H1 (cell line): ENCODE data around the gene DPEP1. TPM values are rescaled to one million over a fixed set of nuclear protein-coding genes. Genes with fewer than 3 reads are reported as not detected.

Source experiments
- CTCF ChIA-PET: fragments of 300-600 bp; sonication (Branson Sonifier 250); formaldehyde crosslinking; loops from one replicate; lab custom pipeline; 2021; ENCODE audit not compliant: partially characterized antibody; lab: Charles Lee
- POLR2A ChIA-PET: fragments of 300-600 bp; sonication (Branson Sonifier 250); formaldehyde crosslinking; loops from one replicate; lab custom pipeline; 2021; ENCODE audit warnings: inconsistent platforms; ENCODE audit not compliant: partially characterized antibody; lab: Charles Lee
- DNase-seq, 2 experiments: peaks; one replicate each; pipeline versions ENCODE4 v3.0.0 to v3.0.0-alpha.2; 2010 to 2022; ENCODE audit warnings: low spot score in 2 of 2, low read depth in 1 of 2, mixed read lengths in 1 of 2
- FAIRE-seq: peaks from 2 replicates; lab custom pipeline; 2011; peaks lifted over from hg19 to GRCh38; lab: Jason Lieb, UNC
- H2AFZ ChIP-seq: 2 replicates; pipeline ENCODE4 v1.8.1; 2012; ENCODE audit warnings: low read length, inconsistent platforms
- H2AK5ac ChIP-seq: 2 replicates; pipeline ENCODE4 v1.6.1; 2013; ENCODE audit warnings: low read depth, low read length
- H2BK120ac ChIP-seq: replicated peaks from 2 replicates; pipeline ENCODE3; 2013; ENCODE audit warnings: low read depth, low read length, inconsistent platforms
- H2BK12ac ChIP-seq: 2 replicates; pipeline ENCODE4 v1.6.1; 2013; ENCODE audit warnings: low read depth, low read length
- H2BK15ac ChIP-seq: 2 replicates; pipeline ENCODE4 v1.6.1; 2013; ENCODE audit warnings: low read length
- H2BK20ac ChIP-seq: 2 replicates; pipeline ENCODE4 v1.6.1; 2013; ENCODE audit warnings: low read length
- H2BK5ac ChIP-seq: 2 replicates; pipeline ENCODE4 v1.6.1; 2013; ENCODE audit warnings: low read depth, low read length
- H3K14ac ChIP-seq: 2 replicates; pipeline ENCODE4 v1.6.1; 2013; ENCODE audit warnings: inconsistent platforms; ENCODE audit not compliant: insufficient read length
- H3K18ac ChIP-seq: 2 replicates; pipeline ENCODE4 v1.6.1; 2013; ENCODE audit warnings: low read length; ENCODE audit errors: extremely low read depth
- H3K23ac ChIP-seq: 2 replicates; pipeline ENCODE4 v1.6.1; 2013; ENCODE audit warnings: inconsistent platforms; ENCODE audit not compliant: insufficient read length
- H3K23me2 ChIP-seq: 2 replicates; pipeline ENCODE4 v1.6.1; 2013; ENCODE audit warnings: low read depth, low read length
- H3K27ac ChIP-seq: 2 replicates; pipeline ENCODE4 v1.6.1; 2011; ENCODE audit warnings: low read depth, low read length, inconsistent platforms
- H3K27me3 ChIP-seq, 4 experiments: replicated peaks in 1 of 4; 1 replicate in 1 of 4; 2 replicates in 3 of 4; pipeline versions ENCODE4 v1.6.1 to v1.8.1; 2011 to 2013; ENCODE audit warnings: low read length in 3 of 4, mild to moderate bottlenecking in 3 of 4, inconsistent platforms in 2 of 4, mixed read lengths in 2 of 4, moderate library complexity in 1 of 4; ENCODE audit not compliant: control insufficient read depth in 3 of 4, insufficient read depth in 3 of 4; ENCODE audit errors: extremely low read depth in 1 of 4
- H3K36me3 ChIP-seq, 4 experiments: 2 replicates each; pipeline versions ENCODE4 v1.6.1 to v1.8.1; 2011 to 2013; ENCODE audit warnings: mild to moderate bottlenecking in 4 of 4, low read length in 3 of 4, moderate library complexity in 2 of 4, control low read depth in 1 of 4, inconsistent platforms in 1 of 4; ENCODE audit not compliant: insufficient read depth in 4 of 4, control insufficient read depth in 2 of 4
- H3K4ac ChIP-seq: replicated peaks from 2 replicates; pipeline ENCODE3; 2013; ENCODE audit warnings: low read length, low read depth, mixed read lengths, inconsistent platforms; ENCODE audit not compliant: insufficient read length
- H3K4me1 ChIP-seq, 4 experiments: replicated peaks in 1 of 4; 1 replicate in 1 of 4; 2 replicates in 3 of 4; pipeline versions ENCODE4 v1.6.1 to v1.8.1; 2011 to 2013; ENCODE audit warnings: low read length in 3 of 4, inconsistent platforms in 2 of 4, mixed read lengths in 1 of 4; ENCODE audit not compliant: insufficient read depth in 4 of 4, control insufficient read depth in 3 of 4
- H3K4me2 ChIP-seq, 2 experiments: 2 replicates each; pipeline versions ENCODE4 v1.6.1 to v1.8.1; 2011 to 2013; ENCODE audit warnings: low read depth in 2 of 2, low read length in 2 of 2, control low read depth in 1 of 2, inconsistent platforms in 1 of 2, mild to moderate bottlenecking in 1 of 2; ENCODE audit not compliant: insufficient read depth in 1 of 2
- H3K4me3 ChIP-seq, 4 experiments: fragments of 200-600, 300-600 bp in 1 of 4; sonication (generic), shearing (Covaris generic), sonication (Bioruptor Twin) in 1 of 4; 2 replicates each; pipeline versions ENCODE4 v1.5.1 to v1.8.1; 2011 to 2016; ENCODE audit warnings: low read length in 4 of 4, low read depth in 3 of 4, control low read depth in 2 of 4, inconsistent platforms in 2 of 4, mild to moderate bottlenecking in 2 of 4, mixed read lengths in 1 of 4, moderate library complexity in 1 of 4; ENCODE audit not compliant: insufficient read depth in 2 of 4; ENCODE audit errors: extremely low read depth in 1 of 4
- H3K56ac ChIP-seq: replicated peaks from 2 replicates; pipeline ENCODE3; 2013; ENCODE audit warnings: low read depth, mild to moderate bottlenecking, mixed read lengths, low read length, inconsistent platforms; ENCODE audit not compliant: insufficient read length
- H3K79me1 ChIP-seq: 2 replicates; pipeline ENCODE4 v1.6.1; 2013; ENCODE audit warnings: low read depth, low read length, control low read depth
- H3K79me2 ChIP-seq, 2 experiments: 2 replicates each; pipeline versions ENCODE4 v1.6.1 to v1.8.1; 2012 to 2013; ENCODE audit warnings: low read length in 2 of 2, mild to moderate bottlenecking in 2 of 2, inconsistent platforms in 1 of 2; ENCODE audit not compliant: insufficient read depth in 2 of 2, control insufficient read depth in 1 of 2
- H3K9ac ChIP-seq, 4 experiments: replicated peaks in 1 of 4; 1 replicate in 1 of 4; 2 replicates in 3 of 4; pipeline versions ENCODE4 v1.6.1 to v1.8.1; 2011 to 2013; ENCODE audit warnings: low read depth in 3 of 4, low read length in 3 of 4, control low read depth in 2 of 4, mild to moderate bottlenecking in 2 of 4, moderate library complexity in 2 of 4, inconsistent platforms in 1 of 4; ENCODE audit errors: extremely low read depth in 1 of 4
- H3K9me3 ChIP-seq, 2 experiments: 2 replicates each; pipeline versions ENCODE4 v1.6.1 to v1.8.1; 2012 to 2013; ENCODE audit warnings: mild to moderate bottlenecking in 2 of 2, moderate library complexity in 2 of 2, control low read depth in 1 of 2, inconsistent platforms in 1 of 2, low read depth in 1 of 2, low read length in 1 of 2, mixed read lengths in 1 of 2; ENCODE audit not compliant: insufficient read depth in 2 of 2
- H4K20me1 ChIP-seq, 2 experiments: replicated peaks in 1 of 2; 2 replicates each; pipeline versions ENCODE3 to v1.8.1; 2011 to 2013; ENCODE audit warnings: inconsistent platforms in 2 of 2, low read length in 2 of 2, mild to moderate bottlenecking in 1 of 2; ENCODE audit not compliant: insufficient read depth in 2 of 2, control insufficient read depth in 1 of 2
- H4K5ac ChIP-seq: 2 replicates; pipeline ENCODE4 v1.6.1; 2013; ENCODE audit warnings: low read length, low read depth, mixed read lengths, inconsistent platforms; ENCODE audit not compliant: insufficient read length
- H4K8ac ChIP-seq: 2 replicates; pipeline ENCODE4 v1.8.0; 2013; ENCODE audit warnings: mild to moderate bottlenecking, moderate library complexity, low read length, inconsistent platforms; ENCODE audit not compliant: insufficient read depth; ENCODE audit errors: extremely low read depth
- H4K91ac ChIP-seq: replicated peaks from 2 replicates; pipeline ENCODE3; 2013; ENCODE audit warnings: low read length, mixed read lengths, inconsistent platforms; ENCODE audit not compliant: insufficient read length
- ASH2L ChIP-seq: fragments of 200-600, 300-600 bp; sonication (generic); IDR thresholded peaks from one replicate; pipeline ENCODE4 v1.7.1; 2017; ENCODE audit warnings: low read length
- BACH1 ChIP-seq: IDR thresholded peaks from 2 replicates; pipeline ENCODE4 v1.6.1; 2012; ENCODE audit warnings: low read length, improper control_type of control experiment
- CEBPB ChIP-seq: IDR thresholded peaks from 2 replicates; pipeline ENCODE4 v1.6.1; 2012; ENCODE audit warnings: low read depth, low read length
- EGR1 ChIP-seq: IDR thresholded peaks from 2 replicates; pipeline ENCODE4 v1.6.1; 2011; ENCODE audit warnings: low read depth, low read length, borderline replicate concordance
- HDAC2 ChIP-seq, 2 experiments: fragments of 300-600 bp in 1 of 2; sonication (generic) in 1 of 2; IDR thresholded peaks; 2 replicates each; pipeline ENCODE4 v1.6.1; 2011 to 2012; ENCODE audit warnings: low read depth in 2 of 2, low read length in 2 of 2, mild to moderate bottlenecking in 2 of 2, moderate library complexity in 2 of 2, borderline replicate concordance in 1 of 2, inconsistent platforms in 1 of 2
- HDAC6 ChIP-seq: IDR thresholded peaks from one replicate; pipeline ENCODE4 v1.7.1; 2012; ENCODE audit warnings: low read depth, mild to moderate bottlenecking, inconsistent platforms, low read length, moderate library complexity
- PHF8 ChIP-seq: fragments of 200-600 bp; sonication (generic); conservative IDR thresholded peaks from 2 replicates; pipeline ENCODE4 v1.7.1; 2012; ENCODE audit warnings: low read depth, mild to moderate bottlenecking, inconsistent platforms, low read length, moderate library complexity
- POU5F1 ChIP-seq: IDR thresholded peaks from 2 replicates; pipeline ENCODE4 v1.6.1; 2011; ENCODE audit warnings: low read depth, mild to moderate bottlenecking, low read length, moderate library complexity
- SIRT6 ChIP-seq: IDR thresholded peaks from one replicate; pipeline ENCODE4 v1.7.1; 2012; ENCODE audit warnings: low read length, inconsistent platforms
- ZNF274 ChIP-seq: IDR thresholded peaks from 2 replicates; pipeline ENCODE4 v1.7.0; 2012; ENCODE audit warnings: low read length, borderline replicate concordance; ENCODE audit errors: extremely low read depth
- WGBS, 2 experiments: shearing (Covaris generic) in 1 of 2; methylation state at CpG; one replicate each; pipeline versions ENCODE4 v1.1.6 to v1.1.7; 2013 to 2015; ENCODE audit warnings: low lambda C conversion rate in 2 of 2, mixed read lengths in 2 of 2, inconsistent platforms in 1 of 2, low coverage in 1 of 2, missing lambda C conversion rate in 1 of 2; ENCODE audit not compliant: insufficient replicate concordance in 2 of 2, insufficient coverage in 1 of 2, insufficient read length in 1 of 2; ENCODE audit errors: extremely low coverage in 1 of 2, missing lambda C conversion rate in 1 of 2; 5-methylcytosine and 5-hydroxymethylcytosine counted together
- polyA plus RNA-seq, 7 experiments: library from polyadenylated mRNA; depleted of rRNA in 3 of 7; stranded (reverse) in 5 of 7; unstranded in 2 of 7; fragments of >200 nt in 5 of 7; fragments of 200-250 nt in 2 of 7; gene quantifications; 1 replicate in 5 of 7; 2 replicates in 1 of 7; 4 replicates in 1 of 7; pipeline versions ENCODE4 v1.2.1 to v1.2.3, GENCODE V29; 2011 to 2013; ENCODE audit warnings: missing spikeins in 2 of 7, mixed read lengths in 2 of 7
- total RNA-seq: library from RNA; stranded (reverse); fragmentation: NEBNext Ultra II Directional; extraction: Animal tissue kit (Norgen Biotek cat#: 25700); gene quantifications from 2 replicates; pipeline ENCODE4 v1.2.1, GENCODE V29; 2021
- TF ChIP-seq, protein P1 (sequence below): IDR thresholded peaks from 2 replicates; pipeline ENCODE4 v1.6.1; 2012; ENCODE audit warnings: inconsistent platforms

The DPEP1 gene
- total and polyA plus RNA-seq, 2 of the 8 experiments (the other 6 are each of a cell fraction or from before 2014, with no cell fraction given) = 2.8 to 3.1 TPM

- H3K4me2 ChIP-seq = no peak overlapping the region
- peaks cover 0 to 13% (median 7%) of the 10 kb centered on the region in 4 experiments; a peak in 5 of 7 replicates for H3K4me1 ChIP-seq
- H2BK12ac ChIP-seq = peak overlapping the region; percentile 35; the same call in 1 of the 2 replicates
- H3K23ac ChIP-seq = no peak overlapping the region
- H4K91ac ChIP-seq = no peak overlapping the region
- no peak overlapping the region for H3K18ac ChIP-seq
- no peak overlapping the region for H3K4me3 ChIP-seq
- peaks cover 6% of the 10 kb centered on the region; the same call in 1 of the 2 replicates for H3K23me2 ChIP-seq
- ChIA-PET CTCF (interaction anchor here (0.6 kb wide), 1 partner anchor 314 kb away, joined by 3 read pairs; no protein-coding TSS in a partner anchor), POLR2A (interaction anchor here (1.5 to 2.7 kb wide), 3 partner anchors 8 to 13 kb away, joined by 3 to 18 read pairs (median 15); no protein-coding TSS in a partner anchor)
- H3K36me3 ChIP-seq = no peaks in the 10 kb centered on the region
- no peak overlapping the region for H4K5ac ChIP-seq
- no peak for FAIRE-seq
- no peaks in the 10 kb centered on the region for H3K79me1 ChIP-seq
- no peak overlapping the region for H3K14ac ChIP-seq
- no peak overlapping the region for H2BK20ac ChIP-seq
- no peak for DNase-seq
- no peak overlapping the region for H2AFZ ChIP-seq
- no peaks in the 10 kb centered on the region for H3K9me3 ChIP-seq
- peaks cover 4 to 34% (median 22%) of the 10 kb centered on the region in 4 experiments; a peak in 6 of 7 replicates for H3K27me3 ChIP-seq
- H3K56ac ChIP-seq = no peak overlapping the region
- WGBS, 2 experiments = 88% methylated on average over 19 of the region's 19 CpGs; no CpG with 5 or more reads in 1 of the 2 experiments
- no peak overlapping the region for H3K27ac ChIP-seq
- H2AK5ac ChIP-seq = no peak overlapping the region
- H2BK15ac ChIP-seq = no peak overlapping the region
- H2BK5ac ChIP-seq = no peak overlapping the region
- peaks cover 0 to 10% of the 10 kb centered on the region in 2 experiments for H4K20me1 ChIP-seq
- no peak overlapping the region; the same call in 1 of the 2 replicates for H4K8ac ChIP-seq
- H3K79me2 ChIP-seq = no peaks in the 10 kb centered on the region
- H3K9ac ChIP-seq = no peak overlapping the region; a peak in 1 of 7 replicates
- no peak overlapping the region for H2BK120ac ChIP-seq
- no peak overlapping the region for H3K4ac ChIP-seq
- TF ChIP-seq ASH2L (no peak), CEBPB (no peak), BACH1 (no peak), POU5F1 (no peak), HDAC2 (IDR thresholded peaks at IDR 0.05; ENCODE audit: borderline replicate concordance in 1 of 2, low read depth in 2 of 2, low read length in 2 of 2) (no peak), EGR1 (no peak), ZNF274 (no peak), SIRT6 (no peak), HDAC6 (no peak), PHF8 (no peak)
- TF ChIP-seq, protein P1, sequence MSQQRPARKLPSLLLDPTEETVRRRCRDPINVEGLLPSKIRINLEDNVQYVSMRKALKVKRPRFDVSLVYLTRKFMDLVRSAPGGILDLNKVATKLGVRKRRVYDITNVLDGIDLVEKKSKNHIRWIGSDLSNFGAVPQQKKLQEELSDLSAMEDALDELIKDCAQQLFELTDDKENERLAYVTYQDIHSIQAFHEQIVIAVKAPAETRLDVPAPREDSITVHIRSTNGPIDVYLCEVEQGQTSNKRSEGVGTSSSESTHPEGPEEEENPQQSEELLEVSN = no peak
Observed at GRCh38 chr16:89572485-89573205, 40.8 kb upstream of the DPEP1 start.
